Embryonic facial prominence (tissue), 1 donor: ENCODE data around the gene SERPINA6.
"Not testable (repeated sequence)": the region's sequence is repeated elsewhere in the genome, so short reads cannot be mapped to it uniquely, and the experiment has no call there.

Experiments used
- DNase-seq: peaks from one replicate; pipeline ENCODE4 v3.0.0-alpha.2; 2016; ENCODE audit errors: extremely low spot score

SERPINA6 gene

DNA sequence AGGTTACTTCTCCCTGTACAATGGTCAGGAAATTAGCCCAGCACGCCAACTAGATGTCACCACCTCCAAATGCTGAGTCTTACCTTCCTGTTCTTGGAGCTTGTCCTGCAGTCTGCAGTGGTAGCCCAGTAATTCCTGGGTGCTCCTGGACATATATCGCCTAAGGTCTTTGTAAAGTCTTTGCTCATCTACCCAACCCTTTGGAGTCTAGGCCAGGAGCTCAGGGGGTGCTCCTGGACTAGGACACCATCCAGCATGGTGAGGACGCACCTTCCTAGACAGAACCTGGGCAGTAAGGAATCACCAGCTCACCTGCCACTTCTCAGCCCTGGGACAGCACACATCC lies 30.6 kb downstream of the SERPINA6 start:
- no peak for DNase-seq

DNA sequence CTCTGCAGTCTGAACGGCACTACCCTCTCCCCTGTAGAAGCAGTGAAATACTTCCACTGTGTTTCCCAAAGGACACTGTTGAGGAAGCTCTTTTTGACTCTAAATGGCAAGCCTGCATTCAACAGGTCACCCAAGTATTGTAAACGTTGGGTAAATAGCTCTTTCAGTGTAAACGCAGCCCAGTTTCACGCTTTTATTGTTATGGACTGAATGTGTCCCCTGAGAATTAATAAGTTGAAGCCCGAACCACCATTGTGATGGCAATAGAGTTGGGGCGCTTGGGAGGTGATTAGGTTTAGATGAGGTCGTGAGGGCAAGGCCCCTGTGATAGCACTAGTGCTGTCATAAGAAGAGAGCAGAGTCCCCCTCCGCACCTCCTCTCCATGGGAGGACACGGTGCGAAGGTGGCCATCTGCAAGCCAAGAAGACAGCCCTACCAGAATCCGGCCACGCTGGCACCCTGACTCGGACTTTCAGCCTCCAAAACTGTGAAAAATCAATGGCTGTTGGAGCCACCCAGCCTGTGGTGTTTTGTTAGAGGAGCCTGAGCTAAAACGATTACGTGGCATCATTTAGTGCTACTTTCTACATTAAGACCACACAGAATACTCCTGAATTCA lies 31.1 kb downstream of the SERPINA6 start:
- no peak for DNase-seq

DNA sequence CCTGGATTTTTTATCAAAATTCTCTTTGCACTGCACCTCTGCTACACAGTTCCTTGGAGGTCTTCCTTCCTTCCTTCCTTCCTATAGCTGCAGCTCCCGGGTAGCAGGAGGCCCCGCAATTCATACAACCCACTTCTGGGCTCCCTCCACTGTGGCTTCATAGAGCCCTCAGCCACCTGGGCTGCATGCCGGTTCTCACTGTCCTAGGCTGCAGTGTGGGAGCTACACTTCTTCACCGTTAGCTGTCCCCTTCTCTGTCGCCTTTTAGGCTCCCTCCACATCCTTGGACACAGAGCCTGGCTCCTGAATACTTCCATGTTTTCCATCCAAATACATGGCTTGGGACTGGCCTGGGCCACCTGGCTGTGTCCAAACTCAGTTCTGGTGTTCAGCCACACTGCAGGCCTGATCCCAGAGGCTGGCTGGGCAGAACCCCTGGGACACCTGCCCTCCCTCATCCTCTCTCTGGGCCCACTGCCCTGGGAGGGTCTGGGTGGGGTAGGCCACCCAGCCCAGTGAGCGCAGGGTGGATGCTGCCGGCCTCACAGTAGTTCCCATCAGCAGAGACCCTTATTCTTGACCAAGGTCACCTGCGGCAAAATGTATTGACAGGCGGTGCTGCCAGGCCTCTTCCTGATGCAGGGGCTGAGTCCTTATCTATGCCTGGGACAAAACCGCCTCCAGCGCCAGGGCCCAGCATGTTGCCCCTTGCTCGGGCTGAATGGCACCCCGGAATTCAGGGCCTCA lies 31.8 kb downstream of the SERPINA6 start:
- no peak for DNase-seq

DNA sequence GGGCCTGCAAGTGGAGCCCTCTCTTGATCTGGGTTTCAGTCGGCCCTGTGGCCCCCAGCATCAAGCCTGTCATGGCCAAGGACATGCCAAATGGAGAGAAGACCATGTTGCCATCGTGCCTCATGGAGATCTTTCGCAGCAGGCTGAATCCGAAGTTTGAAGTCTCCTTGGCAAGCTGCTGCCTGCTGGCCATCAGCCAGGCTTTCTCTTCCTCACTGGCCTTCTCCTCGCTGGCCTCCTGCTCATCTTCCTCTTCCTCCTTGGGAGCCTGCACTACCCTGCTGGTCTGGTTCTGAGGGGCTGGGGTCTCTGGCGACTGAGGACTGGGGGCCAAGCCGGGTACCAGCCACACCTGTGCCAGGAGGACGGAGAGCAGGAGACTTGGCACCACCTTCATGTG lies 32.9 kb downstream of the SERPINA6 start:
- no peak for DNase-seq

DNA sequence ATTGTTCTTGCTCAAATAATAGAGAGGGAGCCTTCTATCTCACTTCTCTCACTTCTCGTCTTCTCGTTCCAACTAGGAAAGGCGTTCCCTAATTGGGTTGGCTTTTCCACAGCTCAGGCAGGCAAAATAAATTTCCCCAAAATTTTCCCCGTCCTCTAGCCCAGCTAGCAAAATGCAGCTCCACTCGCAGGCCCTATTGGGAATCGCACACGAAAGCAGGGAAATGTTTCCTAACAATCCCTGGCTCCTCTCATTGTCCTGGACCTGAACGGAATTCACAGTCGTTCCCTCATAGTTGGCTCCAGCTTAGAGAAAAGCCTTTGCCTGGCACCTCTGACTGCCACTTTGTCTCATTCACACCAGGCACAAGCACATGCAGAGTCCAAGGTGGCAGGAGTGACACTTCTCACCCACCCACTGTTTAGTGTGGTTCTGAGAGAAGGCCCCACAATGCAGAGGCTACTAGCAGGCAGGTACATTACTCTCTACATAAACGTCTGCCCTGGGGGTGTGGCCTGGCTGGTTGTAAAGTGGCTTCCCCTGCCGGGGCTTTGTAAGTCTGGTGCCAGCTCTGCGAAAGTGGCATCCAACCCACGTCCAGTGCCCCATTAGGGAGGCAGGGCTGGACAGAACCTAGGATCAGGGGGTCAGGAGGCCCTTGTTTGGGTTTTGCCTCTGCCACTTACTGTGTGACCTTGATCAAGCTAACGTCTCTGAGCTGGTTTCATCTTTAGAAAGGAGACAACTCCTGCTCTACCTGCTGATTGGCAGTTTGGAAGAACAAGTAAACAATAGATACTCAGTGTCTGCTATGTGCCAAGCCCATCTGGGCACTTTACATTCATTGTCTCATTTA lies 34.3 kb downstream of the SERPINA6 start:
- no peak for DNase-seq

DNA sequence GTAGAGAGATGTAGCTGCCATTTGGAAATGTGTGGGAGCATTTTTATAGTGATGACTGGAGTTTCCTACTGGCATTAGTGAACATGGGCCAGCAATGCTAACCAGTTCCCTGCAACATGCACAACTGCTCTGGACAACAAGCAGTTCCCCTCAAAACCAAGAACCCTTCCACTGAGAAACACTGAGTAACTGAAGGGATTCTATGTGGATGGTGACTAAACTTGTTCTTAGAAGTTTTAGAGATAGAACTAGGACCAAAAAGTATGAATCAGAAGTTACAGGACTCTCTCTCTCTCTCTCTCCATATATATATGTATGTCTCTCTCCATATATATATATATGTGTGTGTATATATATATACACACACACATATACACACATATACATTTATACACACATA lies 38.0 kb downstream of the SERPINA6 start:
- DNase-seq: no peak

DNA sequence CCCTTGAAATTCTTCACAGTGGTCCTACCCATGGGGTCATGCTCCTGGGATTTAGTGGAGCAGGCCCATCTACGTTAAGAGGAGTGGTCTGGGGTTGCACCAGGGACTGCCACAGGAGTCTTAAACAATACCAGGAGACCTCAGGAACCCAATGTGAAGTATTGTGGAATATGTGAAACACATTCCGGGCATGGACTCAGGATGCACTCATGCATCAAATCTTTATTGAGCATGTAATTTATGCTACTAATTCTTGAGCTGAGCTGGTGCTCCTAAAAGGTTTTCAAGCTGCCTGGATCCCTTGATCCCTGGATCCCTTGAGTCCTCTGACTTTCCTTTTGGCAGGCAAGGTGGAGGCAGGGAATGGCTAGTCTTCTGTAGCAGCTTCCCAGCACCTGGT lies 38.9 kb downstream of the SERPINA6 start:
- no peak for DNase-seq

DNA sequence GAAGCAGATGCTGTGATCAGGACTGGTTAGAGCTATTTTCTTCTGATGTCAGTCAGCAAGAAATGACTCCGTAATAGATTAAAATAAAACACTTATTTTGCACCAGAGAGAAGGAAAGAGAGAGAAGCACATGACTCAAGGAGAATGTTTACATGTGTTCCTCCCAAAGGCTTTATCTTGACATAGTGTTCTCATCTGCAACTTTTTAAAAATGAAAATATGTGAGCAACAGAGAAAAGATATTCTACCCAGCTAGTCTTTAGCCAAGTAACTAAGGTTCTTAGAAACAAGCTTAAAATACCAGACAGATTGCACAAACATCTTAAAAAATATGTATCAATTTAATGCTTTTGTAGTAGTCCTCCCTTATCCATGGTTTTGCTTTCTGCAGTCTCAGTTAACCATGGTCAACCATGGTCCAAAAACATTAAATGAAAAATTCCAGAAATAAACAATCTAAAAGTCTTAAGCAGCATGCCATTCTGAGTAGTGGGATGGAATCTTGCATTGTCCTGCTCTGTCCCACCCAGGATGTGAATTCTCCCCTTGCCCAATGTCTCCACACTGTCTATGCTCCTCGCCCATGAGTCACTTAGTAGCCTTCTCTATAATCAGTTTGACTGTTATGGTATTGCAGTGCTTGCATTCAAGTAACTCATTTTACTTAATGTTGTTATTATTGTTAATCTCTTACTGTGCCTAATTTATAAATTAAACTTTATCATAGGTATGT lies 40.0 kb downstream of the SERPINA6 start:
- no peak for DNase-seq

DNA sequence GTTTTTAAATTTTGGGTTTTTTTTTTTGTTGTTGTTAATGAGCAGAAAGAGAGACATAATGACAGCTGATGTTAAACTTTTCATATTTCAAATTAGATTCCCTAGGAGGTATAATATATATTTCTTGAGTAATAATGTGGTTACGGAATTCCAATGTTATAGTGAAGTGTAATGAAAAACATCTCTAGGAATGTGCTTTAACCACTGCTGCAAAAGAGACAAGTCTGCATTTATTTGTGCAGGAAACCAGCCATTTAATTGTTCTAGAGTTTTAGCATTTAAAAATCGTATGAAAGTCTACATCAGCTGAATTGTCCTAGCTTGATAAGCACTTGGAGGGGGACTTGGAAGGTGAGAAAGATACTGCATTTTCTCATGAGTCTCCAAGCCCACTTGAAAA lies 44.4 kb downstream of the SERPINA6 start:
- no peak for DNase-seq

DNA sequence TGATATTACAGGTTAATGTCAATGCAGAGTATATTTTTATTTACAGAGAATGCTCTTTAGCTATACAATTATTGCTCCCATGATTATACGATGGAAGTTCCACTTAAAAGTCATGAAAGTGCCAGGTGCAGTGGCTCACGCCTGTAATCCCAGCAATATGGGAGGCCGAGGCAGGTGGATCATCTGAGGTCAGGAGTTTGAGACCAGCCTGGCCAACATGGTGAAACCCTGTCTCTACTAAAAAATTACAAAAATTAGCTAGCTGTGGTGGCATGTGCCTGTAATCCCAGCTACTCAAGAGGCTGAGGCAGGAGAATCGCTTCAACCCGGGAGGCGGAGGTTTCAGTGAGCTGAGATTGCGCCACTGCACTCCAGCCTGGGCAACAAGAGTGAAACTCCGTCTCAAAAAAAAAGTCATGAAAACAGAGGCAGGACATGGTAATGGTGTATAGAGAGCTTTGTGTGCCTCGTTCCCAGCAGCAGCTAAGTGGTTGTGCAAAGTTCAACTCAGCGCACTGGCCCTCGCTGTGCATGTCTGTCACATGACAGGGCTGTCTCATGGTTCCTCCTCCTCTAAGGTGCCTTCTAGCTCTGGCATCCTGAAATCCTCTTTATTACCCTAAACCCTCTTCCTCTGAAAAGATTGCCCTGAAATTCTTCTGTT lies 46.1 kb downstream of the SERPINA6 start:
- not testable (repeated sequence) for DNase-seq

DNA sequence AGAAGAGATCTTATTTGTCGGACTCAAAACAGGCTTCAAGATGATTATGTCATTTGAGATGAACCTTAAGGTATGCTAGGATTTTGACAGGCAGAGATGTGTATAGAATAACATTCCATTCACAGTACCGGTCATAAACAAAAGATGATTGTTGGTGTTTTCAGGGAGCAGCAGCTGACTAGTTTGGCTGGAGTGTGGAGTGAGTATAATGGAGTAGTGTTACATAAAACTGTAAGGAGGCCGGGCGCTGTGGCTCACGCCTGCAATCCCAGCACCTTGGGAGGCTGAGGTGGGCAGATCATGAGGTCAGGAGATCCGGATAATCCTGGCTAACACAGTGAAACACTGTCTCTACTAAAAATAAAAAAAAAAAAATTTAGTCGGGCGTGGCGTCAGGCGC lies 54.0 kb downstream of the SERPINA6 start:
- DNase-seq: peak; percentile 8

DNA sequence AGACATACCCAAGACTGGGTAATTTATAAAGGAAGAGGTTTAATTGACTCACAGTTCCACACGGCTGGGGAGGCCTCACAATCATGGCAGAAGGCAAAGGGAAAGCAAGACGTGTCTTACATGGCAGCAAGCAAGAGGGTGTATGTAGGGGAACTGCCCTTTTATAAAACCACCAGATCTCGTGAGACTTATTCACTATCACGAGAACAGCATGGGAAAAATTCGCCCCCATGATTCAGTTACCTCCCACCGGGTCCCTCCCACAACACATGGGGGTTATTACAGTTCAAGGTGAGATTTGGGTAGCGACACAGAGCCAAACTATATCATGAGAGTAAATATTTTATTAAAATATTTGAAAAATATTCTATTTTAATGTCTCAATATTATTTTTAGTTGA lies 54.6 kb downstream of the SERPINA6 start:
- not testable (repeated sequence) for DNase-seq

DNA sequence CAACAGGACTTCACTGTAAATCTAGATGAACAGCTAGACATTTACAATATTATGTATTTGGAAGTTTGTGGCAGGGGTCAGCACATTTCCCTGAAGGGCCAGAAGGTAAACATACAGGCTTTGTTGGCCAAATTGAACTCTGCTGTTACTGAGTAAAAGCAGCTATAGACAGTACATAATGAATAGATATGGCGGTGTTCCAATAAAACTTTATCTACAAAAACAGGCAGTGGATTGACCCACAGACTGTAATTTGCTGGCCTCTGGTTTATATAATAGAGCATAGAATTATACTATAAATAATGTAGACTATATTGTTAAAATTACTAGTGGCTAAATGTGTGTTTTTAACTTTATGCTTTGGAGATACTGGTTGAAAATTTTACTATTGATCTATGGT lies 55.8 kb downstream of the SERPINA6 start:
- DNase-seq: no peak

DNA sequence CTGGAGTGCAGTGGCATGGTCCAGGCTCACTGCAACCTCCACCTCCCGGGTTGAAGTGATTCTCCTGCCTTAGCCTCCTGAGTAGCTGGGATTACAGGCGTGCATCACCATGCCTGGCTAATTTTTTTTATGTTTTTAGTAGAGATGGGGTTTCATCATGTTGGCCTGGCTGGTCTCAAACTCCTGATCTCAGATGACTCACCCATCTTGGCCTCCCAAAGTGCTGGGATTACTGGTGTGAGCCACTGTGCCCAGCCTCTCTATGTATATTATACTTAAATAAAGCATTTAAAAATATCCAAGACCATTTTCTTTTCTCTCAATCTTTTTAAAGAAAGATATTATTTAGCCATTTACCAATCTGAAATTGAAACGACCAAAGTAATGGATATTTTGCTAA lies 58.9 kb downstream of the SERPINA6 start:
- not testable (repeated sequence) for DNase-seq
